D341Med (cell line): ENCODE data around the gene ZNF275.
"Not testable (repeated sequence)": the region's sequence is repeated elsewhere in the genome, so short reads cannot be mapped to it uniquely, and the experiment has no call there.

Experiments
- DNase-seq: peaks from one replicate; pipeline ENCODE4 v3.0.0; 2012; ENCODE audit warnings: low spot score

Gene ZNF275

GRCh38 chrX:153361781-153362397 lies 27.9 kb downstream of the ZNF275 start:
- DNase-seq: no peak

DNA sequence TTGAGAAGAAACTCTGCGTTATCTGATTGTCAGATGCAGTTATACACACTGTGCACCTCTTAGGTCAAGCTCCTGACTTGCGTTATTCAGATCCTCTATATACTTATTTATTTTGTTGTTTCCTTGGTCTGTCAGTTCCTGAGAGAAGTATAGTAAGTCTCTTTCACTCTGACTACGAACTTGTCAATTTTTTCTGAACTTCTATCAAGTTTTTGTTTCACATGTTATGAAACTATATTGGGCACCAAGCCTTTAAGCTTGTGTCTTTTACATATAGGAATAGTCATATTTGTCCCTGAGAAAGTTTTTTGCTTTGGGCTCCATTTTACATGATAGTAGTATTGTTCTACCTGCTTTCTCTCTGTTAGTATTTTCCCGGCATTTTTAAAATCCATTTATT lies 31.7 kb downstream of the ZNF275 start:
- DNase-seq: no peak

GRCh38 chrX:153366119-153366518 lies 32.2 kb downstream of the ZNF275 start:
- DNase-seq: no peak

- DNase-seq: no peak
These were observed 33.1 kb downstream of the ZNF275 start for GRCh38 chrX:153366878-153367538.

GRCh38 chrX:153370293-153371055 lies 36.5 kb downstream of the ZNF275 start:
- DNase-seq: no peak

DNA sequence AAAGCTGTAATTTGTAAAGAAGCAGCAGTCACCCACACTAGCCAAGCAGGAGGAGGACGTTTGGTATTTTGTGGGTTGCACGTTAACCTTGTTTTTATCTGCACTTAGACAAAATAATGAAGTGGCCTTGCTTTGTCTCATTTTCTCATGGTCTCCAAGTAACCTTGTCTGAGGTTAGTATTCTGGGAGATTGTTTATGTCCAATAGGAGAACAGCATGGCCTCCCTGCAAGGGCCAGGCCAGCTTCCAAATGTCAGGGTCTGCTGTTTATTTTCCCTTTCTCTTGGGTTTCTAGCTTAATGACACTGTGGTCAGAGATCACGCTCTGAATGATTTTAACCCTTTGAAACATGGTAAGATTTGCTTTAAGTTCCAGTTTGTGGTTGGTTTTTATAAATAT lies 37.3 kb downstream of the ZNF275 start:
- no peak for DNase-seq

GRCh38 chrX:153372949-153373348 lies 39.0 kb downstream of the ZNF275 start:
- DNase-seq: no peak

GRCh38 chrX:153374426-153374825 lies 40.5 kb downstream of the ZNF275 start:
- DNase-seq: no peak

DNA sequence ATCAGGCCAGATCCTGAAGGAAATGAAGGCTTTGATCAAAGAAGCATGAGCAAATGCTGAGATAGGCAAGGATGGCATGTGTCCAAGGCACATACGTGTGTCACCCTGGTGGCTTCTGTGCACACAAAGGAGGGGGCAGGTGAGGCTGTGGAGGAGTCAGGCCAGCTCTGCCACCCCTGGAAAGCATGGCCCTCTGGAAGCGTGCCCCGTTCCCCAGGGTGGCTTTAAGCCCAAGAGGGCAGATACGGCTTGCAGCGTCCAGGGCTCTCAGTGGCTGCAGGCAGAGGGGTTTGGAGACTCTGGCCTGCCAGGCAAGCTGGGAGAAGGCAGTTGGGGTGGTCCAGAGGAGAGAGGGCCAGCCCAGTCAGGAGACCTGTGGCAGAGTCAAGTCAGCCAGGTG lies 41.6 kb downstream of the ZNF275 start:
- DNase-seq: no peak

GRCh38 chrX:153377727-153378126 lies 43.8 kb downstream of the ZNF275 start:
- DNase-seq: no peak

DNA sequence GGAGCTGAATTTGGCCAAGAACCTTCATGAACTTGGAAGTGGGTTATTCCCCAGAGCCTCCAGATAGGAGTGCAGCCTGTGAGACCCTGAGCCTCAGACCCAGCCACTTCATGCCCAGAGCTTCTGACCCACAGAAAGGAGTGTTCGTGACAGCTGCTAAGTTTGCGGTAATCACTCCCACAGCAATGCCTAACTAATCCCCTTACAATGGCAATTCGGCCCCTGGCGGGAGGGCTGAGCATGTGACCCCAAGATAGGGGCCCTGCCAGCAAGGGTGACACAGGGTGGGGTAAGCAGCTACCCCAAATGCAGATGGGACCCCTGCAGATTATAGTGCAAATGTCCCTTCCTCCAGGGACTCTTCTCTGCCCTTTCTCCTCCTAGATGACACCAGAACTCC lies 44.7 kb downstream of the ZNF275 start:
- DNase-seq: no peak

- DNase-seq: no peak
These were observed 45.6 kb downstream of the ZNF275 start for GRCh38 chrX:153379508-153379907.

GRCh38 chrX:153379971-153380581 lies 46.1 kb downstream of the ZNF275 start:
- DNase-seq: no peak

DNA sequence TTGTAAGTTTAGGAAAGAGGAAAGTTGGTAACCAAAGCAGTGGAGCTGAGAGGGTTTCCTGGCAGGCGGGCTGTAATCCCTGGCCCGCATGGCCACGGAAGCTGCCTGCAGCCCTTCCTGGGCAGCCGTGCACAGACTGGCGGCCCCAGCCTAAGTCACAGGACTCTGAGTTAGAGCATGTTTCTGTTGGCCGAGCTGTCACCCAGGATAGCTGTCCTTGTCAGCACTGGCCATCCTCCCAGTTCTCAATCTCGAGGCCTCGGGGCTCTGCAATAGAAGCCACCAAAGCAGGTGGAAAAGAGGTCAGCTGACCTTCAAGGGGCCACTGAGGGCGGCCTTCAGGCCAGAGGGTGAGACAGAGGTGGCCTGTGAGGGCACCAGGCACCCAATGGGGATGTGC lies 46.7 kb downstream of the ZNF275 start:
- no peak for DNase-seq

DNA sequence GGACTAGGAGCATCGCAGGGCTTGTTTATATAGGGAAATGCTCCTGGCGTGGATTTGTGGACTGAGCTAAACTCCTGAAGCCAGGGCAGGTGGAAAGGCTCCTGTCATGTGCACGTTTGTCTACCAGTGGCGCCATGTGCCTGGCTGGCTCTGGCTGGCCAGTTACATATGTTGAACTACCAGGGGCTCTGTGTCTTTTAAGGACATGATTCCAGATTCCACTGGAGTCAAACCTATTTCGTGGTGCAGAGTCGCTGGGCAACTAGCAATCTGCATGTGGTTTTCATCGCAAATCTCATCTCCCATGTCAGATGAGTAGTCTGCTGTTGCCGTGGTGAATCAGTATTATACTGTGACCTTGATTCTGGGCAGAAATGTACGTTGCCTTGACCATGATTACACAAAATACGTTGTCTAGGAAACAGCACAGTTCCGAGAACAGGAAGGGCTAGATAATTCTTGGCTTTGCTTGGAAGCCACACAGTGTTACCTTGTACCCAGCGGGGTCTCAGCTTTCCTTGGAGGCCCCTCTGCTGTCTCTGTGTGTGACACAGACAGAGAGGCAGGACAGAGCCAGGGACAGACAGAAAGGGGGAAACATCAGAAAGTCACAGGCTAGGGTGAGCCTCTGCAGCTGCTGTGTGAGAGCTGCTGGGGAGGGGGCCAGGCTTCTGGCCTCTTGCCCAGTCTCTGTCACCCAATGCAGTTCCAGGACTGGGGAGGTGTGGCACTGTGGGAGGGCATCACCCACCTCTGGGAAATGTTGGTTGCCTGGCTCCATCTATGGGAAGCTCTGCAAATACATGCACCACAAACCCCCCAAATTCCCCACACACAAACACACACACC lies 48.0 kb downstream of the ZNF275 start:
- DNase-seq: peak; percentile 67

DNA sequence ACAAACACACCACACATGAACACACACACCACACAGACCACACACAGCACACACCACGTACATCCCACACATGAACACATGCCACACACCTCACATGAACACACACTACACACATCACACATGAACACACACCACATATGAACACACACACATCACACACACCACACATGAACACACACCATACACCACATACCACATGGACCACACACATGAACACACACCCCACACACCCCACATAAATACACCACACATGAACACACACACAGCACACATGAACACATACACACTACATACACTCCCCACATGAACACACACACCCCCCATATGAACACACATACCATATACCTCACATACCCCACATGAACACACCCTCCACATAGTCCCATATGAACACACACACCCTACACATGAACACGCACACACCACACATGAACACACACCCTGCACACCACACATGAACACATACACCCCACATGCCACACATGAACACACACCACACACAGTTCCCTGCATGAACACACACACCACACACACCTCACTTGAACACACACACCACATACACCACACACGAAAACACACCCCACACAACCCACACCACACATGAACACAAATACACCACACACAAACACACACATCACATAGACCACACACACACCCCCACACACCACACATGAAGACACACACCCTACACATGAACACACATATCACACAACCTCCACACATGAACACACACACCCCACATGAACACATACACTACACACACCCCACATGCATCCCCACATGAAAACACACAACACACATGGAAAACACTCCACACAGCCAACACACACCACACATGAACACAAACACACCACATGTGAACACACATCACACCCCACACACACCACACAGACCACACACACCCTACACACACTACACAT lies 48.9 kb downstream of the ZNF275 start:
- no peak for DNase-seq

- DNase-seq: no peak
These were observed 50.4 kb downstream of the ZNF275 start for GRCh38 chrX:153384390-153384789.

DNA sequence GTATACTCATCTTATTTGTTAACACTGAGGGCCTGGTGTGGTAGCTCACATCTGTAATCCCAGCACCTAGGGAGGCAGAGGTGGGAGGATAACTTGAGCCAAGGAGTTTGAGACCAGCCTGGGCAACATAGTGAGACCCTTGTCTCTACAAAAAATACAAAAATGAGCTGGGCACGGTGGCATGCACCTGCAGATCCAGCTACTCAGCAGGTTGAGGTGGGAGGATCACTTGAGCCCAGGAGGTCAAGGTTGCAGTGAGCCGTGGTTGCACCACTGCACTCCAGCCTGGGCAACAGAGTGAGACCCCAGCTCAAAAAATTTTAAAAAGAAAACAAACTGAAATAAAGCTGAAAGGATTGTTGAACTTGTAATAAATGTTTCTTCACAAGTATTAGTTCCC lies 51.0 kb downstream of the ZNF275 start:
- not testable (repeated sequence) for DNase-seq

GRCh38 chrX:153386097-153386496 lies 52.1 kb downstream of the ZNF275 start:
- no peak for DNase-seq

GRCh38 chrX:153387345-153387744 lies 53.4 kb downstream of the ZNF275 start:
- DNase-seq: no peak
